Activated gamma-delta T cell treated with Interleukin-2 at 50 U/mL for 16 hours (primary cell): ENCODE results near the gene MSANTD1.

Experiments
- DNase-seq: peaks from one replicate; pipeline ENCODE4 v3.0.0-alpha.2; 2020

The MSANTD1 gene

DNA sequence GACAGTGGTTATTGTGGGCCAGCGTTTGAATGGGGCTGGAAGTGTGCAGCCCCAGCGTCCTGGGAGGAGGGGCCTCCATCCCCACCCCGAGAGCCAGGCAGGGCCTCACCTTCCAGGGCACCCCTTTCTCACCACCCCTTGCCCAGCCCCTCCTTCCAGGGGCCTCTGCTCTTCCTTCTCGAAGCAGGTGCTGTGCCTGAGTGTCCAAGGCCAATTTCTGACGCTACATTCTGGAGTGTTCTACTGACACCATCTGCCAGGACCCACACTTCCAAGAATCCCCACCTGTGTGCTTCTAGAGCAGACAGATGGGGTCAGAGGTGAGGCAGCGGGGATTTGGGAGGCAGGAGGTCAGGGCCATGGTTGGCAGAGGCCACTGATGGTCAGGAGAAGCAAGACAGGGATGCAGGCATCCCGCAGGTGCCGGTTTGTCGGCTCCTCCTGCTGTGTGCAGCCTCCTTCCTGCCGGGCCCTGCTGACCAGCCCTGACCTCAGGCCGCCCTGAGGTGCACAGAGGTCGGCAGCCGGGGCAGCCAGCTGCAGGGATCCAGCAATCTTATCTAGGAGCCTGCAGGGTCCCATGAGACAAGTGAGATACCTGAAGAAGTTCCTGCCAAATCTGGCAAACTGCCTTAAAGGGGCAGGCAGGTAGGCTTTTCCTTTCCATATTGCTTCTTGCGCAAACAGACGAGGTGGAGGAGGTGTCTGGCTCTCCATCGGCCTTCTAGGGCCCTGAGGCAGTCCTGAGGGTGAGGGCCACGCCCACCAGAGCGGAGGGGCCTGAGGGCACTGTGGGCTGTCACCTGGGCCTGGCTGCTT lies 18.8 kb downstream of the MSANTD1 start:
- DNase-seq = no peak

DNA sequence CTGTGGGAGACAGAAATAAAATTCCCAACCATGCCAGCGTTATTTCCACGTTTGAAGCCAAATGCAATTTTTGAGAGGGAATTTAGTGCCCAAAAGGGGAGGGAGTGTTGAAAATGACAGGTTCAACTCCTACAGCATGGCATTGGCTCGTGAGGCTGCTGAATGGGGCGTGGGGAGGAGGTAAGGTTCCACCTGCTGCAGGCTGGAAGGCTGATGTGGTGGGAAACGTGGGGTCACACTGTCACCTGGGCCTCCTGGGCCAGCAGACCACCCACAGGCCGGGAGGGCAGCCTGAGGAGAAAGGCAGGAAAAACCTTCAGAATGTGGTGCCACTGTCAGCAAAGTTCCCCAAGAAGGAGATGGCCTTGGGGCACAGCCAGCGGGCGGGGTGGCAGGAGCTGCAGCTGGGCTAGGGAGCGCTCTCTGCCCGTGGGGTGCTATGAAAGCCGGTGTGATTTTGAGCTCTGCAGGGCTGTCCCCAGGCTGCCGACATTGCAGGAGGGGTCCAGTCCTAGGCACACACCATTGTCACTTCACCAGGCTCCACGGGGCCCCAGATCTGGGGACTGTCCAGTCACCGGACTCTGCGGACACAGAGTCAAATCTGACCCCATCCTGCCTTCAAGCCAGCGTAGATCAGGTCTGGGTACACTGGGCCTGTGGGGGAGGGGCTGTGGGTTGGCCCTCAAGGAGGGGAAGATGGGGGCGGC lies 19.6 kb downstream of the MSANTD1 start:
- DNase-seq = no peak

DNA sequence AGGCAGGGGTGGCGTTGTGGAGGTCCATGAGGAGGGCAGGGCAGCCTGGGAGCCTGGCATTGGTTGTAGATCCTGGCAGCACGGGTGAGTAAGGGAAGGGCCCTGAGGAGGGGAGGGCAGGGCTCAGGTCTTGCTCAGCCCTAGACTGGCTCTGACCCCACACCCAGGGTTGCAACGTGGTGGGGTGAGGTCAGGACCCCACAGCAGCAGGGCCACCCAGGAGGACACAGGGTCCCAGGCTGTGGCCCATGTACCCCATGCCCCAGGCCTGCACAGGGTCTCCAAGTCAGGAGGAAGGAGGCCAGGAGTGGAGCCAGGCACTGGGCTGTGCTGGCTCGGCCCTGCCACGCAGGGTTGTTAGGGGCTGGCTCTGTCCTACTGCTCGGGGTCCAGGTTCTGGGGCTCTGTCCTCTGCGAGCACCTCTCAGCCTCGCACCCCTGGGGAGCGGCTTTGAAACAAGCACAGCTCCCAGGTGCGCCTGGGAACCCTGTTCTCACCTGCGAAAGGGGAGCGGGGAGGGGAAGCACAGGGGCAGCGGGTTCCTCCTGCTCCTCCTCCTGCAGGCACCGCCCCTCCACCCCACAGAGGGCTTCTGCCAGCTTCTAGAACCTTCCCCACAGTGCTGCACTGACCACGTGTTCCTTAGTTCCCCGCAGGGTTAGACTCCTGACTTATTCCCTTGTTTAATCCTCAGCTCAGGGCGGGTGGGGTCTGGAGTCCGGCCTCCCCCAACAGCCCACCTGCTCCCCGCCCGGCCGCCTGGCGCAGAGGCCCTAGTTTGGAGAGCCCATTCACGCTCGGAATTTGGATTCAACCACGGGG lies 20.4 kb downstream of the MSANTD1 start:
- DNase-seq = no peak

DNA sequence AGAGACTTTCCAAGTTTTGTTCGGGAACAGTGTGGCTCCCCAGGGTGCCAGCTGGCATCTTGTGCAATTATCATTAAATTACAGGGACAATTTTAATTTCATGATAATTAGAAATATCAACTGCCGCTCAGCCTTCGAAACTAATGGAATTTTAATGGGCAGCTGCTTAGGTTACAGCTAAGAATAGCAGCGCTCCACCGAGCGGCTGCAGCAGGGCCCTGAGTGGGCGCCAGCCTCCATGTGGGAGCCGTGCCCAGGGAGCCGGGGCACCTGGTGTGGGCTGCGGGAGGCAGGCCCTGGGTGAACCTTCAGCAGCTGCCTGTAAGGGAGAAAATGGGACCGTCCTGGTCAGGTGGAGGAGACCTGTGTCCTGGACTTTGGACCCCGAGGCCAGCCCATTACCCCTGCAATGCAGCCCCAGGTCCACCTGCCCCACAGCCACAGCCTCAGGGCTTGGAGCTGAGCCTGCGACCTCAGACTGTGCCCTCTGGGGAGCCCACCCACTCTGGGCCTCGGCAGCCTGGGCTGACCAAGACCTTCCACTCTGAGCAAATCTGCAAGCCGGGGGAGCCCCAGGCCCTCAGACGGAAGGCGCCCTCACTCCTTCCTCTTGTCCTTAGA lies 21.1 kb downstream of the MSANTD1 start:
- DNase-seq = no peak

DNA sequence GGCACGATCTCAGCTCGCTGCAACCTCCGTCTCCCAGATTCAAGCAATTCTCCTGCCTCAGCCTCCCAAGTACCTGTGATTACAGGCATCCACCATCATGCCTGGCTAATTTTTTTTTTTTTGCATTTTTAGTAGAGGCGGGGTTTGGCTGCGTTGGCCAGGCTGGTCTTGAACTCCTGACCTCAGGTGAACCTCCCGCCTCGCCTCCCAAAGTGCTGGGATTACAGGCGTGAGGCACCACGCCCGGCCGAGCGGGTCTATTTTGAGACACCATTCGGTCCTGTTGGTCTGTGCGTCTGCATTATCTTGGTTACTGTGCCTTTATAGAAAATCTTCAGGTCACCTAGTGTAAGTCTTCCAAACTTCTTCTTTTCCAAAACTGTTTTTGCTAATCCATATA lies 22.2 kb downstream of the MSANTD1 start:
- no peak for DNase-seq

DNA sequence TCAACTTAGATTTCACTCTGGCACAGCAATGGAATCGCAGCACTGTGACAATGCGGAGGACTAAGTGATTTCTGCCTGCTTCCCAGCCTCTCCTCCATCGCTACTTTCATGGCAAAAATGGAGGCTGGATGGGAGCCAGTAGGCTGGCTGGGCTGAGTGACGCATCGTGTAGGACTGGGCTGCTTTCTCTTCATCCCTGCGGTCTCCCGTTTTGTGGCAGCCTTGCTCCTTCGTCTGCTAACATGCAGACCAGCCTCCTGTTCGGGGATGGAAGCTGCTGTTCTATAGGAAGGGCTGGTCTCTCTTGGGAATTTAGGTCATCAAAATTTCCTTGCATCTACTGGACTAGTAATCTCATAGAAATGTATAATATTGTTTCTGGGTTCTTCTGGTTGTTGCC lies 28.0 kb downstream of the MSANTD1 start:
- DNase-seq = no peak

DNA sequence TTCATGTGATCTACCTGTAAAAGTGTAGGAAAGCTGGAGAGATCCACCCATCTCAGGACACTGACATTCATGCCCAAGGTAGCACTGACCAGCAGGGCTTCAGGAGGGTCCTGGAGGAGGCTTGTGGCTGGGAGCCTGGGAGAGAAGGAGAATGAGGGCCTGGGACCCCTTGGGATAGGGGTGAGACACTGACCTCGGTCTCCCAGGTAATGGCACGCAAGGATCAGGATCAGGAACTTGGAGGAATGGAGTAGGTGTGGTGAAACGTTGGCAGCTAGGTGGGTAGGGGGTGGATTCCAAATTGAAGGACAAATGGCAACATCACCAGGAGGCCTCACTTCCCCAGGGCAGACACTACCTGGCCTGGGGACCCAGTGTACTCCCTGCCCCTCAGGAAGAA lies 31.5 kb downstream of the MSANTD1 start:
- no peak for DNase-seq

DNA sequence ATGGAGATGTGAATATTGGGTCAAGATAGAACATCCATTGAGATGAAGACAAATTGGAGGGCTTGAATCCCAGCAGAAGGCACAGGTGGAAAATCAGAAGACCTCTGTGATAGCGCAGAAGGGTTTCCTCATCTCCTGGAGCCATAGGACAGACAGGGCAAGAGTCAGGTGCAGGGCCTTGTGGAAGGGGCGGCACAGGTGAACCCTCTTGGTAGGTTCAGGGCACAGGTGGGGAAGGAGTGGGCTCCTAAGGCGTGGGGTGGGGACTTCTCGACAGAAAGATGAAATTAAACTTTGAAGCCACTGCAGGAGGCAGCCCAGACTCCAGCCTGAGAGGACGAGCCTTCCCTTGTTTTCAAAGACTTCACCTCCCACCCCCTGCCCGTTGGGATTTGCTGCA lies 34.5 kb downstream of the MSANTD1 start:
- DNase-seq = no peak

DNA sequence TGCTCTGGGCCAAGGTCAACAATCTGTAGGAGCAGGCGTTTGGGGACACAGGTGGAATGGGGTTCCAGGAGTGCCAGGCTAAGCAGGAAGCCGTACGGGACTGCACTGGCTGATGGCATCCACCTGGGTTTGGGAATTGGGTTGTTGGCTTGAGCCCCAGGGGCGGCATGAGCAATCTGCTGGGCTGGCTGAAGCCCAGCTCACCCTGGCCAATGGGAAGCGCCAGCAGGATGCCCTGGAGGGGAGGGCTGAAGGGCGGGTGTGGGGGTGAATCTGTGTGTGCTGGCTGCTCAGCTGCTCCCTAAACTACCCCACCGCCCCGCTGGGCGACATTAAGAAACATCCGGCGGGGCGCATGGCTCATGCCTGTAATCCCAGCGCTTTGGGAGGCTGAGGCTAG lies 35.0 kb downstream of the MSANTD1 start:
- DNase-seq = no peak

DNA sequence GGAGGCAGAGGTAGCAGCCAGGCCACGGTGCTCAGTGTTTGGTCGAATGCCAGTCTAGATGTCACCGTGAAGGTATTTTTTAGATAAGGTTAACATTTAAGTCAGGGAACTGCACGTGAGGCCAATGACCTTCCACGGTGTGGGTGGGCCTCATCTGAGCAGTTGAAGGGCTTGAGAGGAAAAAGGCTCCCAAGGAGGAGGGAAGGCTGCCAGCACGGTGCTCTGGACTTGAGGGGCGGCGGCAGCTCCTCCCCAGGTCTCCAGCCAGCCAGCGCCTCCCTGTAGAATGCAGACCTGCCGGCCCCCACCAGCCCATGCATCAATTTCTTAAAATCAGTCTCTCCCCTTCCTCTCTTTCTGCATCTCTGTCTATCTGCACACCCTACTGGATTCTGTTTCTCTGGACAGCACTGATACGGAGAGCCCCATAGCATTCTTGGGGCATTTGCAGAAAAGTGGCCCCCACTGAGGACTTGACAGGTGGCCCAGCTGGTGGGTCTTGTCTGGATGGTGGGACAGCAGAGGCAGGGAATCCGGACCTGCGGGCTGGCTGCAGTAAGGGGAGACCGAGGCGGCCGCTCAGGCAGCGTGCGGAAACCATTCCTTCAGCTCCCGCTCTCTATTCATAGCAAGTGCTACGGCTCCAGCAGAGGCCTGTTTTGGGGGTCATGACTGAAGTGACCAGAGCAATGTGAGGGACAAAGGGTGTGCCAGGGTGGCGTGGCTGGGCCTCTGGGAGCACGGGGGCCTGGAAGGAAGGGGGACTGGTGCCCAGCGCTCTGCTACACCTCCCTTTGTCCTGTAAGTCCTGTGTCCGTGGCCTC lies 36.0 kb downstream of the MSANTD1 start:
- no peak for DNase-seq

DNA sequence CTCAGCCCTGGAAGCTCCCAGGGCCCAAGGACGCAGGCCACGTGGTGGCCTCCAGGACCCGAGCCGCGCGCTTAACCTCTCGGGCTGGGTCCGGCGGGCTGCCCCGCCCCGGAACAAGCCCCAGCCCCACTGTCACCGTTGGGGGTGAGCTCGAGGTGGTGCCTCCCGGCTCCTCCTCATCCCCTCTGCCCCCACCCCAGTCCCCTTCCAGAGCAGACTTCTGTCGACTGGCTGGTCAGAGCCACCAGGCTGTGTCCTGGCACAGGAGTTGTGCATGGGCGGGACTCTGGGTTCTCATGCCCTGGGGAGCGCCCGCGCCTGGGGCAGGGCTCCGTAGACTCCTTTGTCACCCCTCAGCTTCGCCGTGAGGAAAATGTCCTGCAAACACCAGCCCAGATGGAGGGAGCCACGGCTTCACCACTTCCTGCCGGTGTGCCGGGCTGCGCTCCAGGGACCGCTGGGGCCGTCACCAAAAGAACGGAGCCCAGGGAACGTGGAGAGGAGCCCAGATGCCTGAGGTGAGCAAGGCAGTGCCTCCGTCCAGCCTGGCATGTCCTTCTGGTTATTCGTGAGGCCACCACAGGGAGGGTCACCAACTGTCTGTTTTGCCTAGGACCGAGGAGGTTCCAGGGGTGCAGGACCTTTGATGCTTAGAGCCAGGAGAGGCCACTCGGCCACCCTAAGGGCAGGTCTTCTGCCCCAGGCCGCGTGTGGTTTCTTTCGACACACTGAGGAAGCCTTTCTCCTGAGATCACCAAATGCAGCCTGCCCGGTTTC lies 36.8 kb downstream of the MSANTD1 start:
- DNase-seq = no peak

DNA sequence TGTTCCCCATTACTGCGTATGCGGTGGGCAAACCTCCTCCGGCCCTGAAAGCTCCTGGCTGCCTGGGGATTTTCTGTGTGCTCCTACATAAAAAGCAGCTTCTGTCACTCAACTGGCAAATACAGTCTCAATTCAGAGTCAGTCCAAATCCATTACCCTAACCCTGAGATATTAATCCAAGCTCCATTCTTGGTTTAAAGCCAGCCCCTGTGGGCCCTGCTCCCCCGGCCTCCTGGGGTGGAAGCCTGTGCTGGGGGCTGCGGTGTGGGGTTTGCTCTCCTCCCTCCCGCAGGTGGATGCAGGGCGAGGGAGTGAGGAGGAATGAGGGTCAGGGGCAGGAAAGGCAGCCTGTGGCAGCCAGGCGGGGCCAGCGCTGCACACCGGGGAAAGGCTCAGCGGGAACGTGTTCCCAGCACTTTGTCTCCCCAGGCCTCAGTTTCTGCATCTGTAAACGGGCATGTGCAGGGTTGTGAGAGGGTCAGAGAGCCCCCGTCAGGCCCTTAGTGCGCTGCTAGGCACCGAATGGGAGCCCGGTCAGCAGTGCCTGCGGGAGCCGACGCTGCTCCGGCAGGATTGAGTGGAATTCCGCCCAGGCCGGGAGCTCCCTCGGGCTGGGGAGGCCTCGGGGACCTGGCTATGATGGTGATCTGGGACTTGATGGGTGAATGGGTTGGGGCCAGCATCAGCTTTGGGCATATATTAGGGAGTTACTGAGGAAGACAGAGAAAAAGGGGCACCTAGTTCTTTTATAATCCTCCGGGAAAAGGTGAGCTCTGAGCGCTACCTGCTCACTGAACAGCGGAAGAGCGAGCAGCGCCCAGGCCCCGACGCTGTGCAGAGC lies 37.6 kb downstream of the MSANTD1 start:
- DNase-seq = no peak

DNA sequence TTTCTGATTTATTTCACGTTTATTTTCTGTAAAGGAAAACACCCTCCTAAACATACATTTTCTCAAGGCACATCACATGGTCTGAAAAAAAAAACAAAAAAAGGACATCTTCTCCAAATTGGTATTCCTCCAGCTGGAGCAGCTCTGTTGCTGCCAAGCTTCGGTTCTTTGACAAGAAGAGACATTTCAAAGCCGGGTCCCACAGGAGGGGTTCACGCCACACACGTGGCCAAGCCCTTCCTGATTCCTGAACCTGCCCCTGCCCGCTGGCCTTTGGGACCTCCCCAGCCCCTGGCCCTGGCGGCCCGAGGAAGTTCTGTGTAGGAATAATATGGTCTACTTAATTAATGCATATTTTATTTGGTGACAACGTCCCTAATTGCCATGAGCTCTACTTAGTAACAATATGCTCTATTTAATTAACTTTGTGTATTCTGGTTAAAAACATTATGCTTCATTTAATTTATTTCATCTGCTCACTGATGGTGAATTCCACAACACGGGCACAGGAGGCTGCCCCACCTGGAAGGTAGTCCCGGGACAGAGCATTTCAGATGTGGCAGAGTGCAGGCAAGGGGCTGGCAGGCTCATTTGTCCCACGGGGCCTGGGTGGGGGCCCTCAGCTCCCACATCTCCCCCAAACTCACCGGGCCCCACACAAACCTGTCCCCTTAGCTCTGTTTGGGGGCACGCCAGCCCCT lies 38.5 kb downstream of the MSANTD1 start:
- DNase-seq = no peak

DNA sequence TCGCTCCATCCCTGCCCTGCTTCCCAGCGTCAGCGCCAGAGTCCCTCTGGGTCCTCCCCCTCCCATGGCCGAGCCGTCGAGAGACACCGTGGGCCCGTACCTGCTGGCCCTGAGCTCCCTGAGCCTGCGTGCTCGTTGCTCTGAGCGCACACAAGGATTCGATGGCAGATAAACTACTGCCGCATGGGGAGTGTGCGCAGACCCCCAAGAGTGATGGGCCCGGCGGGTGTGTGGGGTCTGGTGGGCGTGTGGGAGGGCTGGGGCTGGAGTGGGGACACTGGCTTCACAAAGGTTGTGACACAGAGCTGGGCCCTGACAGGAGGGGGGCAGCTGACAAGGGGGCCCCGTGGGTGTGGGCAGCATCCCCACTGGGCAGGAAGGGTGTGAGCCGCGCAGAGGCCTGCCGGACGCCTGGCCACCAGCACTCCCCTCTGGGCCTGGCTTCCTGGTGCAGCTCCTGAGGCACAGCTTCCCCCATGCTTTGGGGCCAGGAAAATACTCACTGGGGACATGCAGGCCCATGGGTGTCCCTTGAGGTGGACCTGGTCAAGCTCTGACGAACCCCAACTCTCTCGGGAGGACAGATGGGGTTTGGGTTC lies 39.1 kb downstream of the MSANTD1 start:
- DNase-seq = no peak

DNA sequence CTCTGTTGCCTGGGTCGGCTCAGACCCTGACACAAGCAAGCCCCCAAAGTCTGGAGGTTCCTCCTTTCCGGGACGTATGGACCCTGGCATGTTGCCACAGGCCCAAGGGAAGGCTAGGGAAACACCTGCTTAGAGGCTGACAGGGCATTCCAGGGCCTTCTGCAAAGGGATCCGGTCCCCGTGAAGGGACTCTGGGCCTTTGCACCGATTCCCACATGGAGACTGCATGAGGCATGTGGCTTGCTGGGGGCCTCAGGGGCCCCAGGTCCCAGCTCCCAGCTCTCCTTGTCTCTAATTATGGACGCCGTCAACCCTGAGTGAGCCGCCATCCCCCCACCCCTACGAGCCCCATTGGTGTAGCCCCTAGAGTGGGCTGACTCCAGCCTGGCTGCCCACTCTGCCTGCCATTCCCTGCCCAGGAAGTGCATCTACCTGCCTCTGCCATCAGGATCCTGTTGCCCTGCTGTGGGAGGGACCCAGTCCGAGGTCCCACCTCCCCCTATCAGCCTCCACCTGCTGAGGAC lies 39.7 kb downstream of the MSANTD1 start:
- DNase-seq = no peak

DNA sequence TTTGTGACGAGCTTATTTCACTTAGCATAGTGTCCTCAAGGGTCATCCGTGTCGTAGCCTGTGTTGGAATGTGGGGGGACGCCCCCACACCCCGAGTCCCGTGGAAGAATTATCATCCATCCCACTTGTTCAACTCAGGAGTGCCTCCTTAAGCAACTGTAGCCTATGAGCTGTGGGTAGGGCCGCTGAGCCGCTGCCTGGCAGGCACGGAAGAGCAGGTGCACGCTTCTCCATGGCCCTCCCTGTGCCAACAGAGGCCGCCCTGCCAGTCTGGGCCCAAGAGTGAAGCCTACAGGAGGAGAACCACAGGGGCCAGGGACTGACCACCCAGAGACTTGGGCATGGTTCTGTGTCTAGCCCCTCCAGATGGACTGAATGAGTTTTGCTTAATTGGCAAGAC lies 41.5 kb downstream of the MSANTD1 start:
- DNase-seq = no peak

DNA sequence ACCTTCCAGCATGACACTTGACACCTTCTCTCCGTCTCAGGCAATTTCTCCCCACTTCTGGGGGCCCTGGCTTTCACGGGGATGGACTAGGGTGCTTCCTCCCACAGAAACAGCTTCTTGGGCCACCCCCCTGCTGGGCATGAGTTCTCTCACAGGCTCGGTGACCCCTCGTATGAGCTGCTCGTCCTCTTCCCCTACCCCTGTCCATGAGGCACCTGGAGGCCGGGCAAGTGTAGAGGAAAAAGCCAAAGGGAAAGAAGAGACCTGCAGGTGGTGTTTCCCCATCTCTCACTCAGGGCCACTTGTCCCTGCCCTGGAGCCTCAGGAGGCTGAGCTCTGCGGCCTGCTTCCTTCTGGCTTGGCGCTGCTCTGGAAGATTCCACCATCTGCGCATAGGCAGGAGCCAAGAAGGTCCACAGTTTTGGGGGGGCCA lies 41.9 kb downstream of the MSANTD1 start:
- DNase-seq = no peak

DNA sequence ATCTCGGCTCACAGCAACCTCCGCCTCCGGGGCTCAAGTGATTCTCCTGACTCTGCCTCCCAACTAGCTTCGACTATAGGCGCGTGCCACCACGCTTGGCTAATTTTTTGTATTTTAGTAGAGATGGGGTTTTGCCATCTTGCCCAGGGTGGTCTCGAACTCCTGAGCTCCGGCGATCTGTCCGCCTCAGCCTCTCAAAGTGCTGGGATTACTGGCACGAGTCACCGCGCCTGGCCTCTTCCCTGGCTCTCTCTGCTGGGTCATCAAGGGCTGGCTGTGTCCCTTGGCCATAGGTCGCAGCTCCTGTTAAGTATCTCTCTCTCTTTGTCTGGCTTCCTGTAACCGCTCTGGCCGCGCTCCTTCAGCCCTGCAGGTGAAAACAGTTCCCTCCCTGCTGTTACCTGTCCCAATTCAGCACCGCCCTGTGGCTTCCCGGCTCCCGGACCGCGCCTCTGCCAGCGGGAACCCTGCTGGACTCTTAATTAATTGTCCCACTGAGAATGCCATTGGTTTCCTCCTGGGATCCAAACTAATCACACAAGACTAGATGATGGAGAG lies 42.5 kb downstream of the MSANTD1 start:
- DNase-seq = no peak
